Nephron (organoid): ENCODE measurements around the gene ASAP2.

Experiments used
- H3K27ac Mint-ChIP-seq, 3 experiments: 2 replicates each; pipeline ENCODE4 v1.8.0; 2020; ENCODE audit warnings: mixed read lengths in 3 of 3, mild to moderate bottlenecking in 2 of 3, moderate library complexity in 1 of 3
- H3K27me3 Mint-ChIP-seq: 2 replicates; pipeline ENCODE4 v1.8.0; 2021; ENCODE audit warnings: low read depth, mild to moderate bottlenecking, moderate library complexity, mixed read lengths
- H3K36me3 Mint-ChIP-seq: 2 replicates; pipeline ENCODE4 v1.8.0; 2020; ENCODE audit warnings: low read depth, mixed read lengths
- H3K4me1 Mint-ChIP-seq: 2 replicates; pipeline ENCODE4 v1.8.0; 2020; ENCODE audit warnings: mixed read lengths
- H3K4me3 Mint-ChIP-seq, 3 experiments: 2 replicates each; pipeline ENCODE4 v1.8.0; 2020; ENCODE audit warnings: mild to moderate bottlenecking in 3 of 3, mixed read lengths in 3 of 3, moderate library complexity in 2 of 3
- H3K9me3 Mint-ChIP-seq: 2 replicates; pipeline ENCODE4 v1.8.0; 2020; ENCODE audit warnings: mixed read lengths
- CTCF ChIP-seq, 3 experiments: fragments of 200-600 bp; sonication (generic); IDR thresholded peaks; one replicate each; pipeline ENCODE4 v1.5.0; 2021; ENCODE audit warnings: antibody characterized with exemption in 3 of 3; ENCODE audit not compliant: unreplicated experiment in 3 of 3

ASAP2 gene

GRCh38 chr2:9256147-9256546, 49.5 kb downstream of the ASAP2 start:
- Mint-ChIP-seq H3K27me3 (peaks cover 3% of the 10 kb centered on the region), H3K4me3 (no peak overlapping the region), H3K36me3 (peaks cover 3% of the 10 kb centered on the region), H3K4me1 (peaks cover 68% of the 10 kb centered on the region), H3K27ac (peak overlapping the region; percentile 48 to 96 (median 70)), H3K9me3 (no peaks in the 10 kb centered on the region)
- no peak for TF ChIP-seq CTCF (IDR thresholded peaks at IDR 0.05; ENCODE audit: unreplicated experiment in 3 of 3)

GRCh38 chr2:9256570-9257043, 50.0 kb downstream of the ASAP2 start:
- Mint-ChIP-seq H3K4me3 (no peak overlapping the region), H3K27me3 (peaks cover 3% of the 10 kb centered on the region), H3K36me3 (peaks cover 3% of the 10 kb centered on the region), H3K27ac (peak overlapping the region; percentile 70 to 96 (median 79)), H3K4me1 (peaks cover 68% of the 10 kb centered on the region), H3K9me3 (no peaks in the 10 kb centered on the region)
- no peak for TF ChIP-seq CTCF (IDR thresholded peaks at IDR 0.05; ENCODE audit: unreplicated experiment in 3 of 3)

- Mint-ChIP-seq H3K27me3 (peaks cover 3% of the 10 kb centered on the region), H3K4me1 (peaks cover 74% of the 10 kb centered on the region), H3K27ac (peak overlapping the region; percentile 92 to 96 (median 94)), H3K4me3 (peak overlapping the region; percentile 42 to 74 (median 60)), H3K9me3 (no peaks in the 10 kb centered on the region), H3K36me3 (peaks cover 2% of the 10 kb centered on the region)
- TF ChIP-seq CTCF (IDR thresholded peaks at IDR 0.05; ENCODE audit: unreplicated experiment in 3 of 3) = no peak
These were observed 51.9 kb downstream of the ASAP2 start for GRCh38 chr2:9258501-9258900.

- Mint-ChIP-seq H3K27ac (peak overlapping the region; percentile 92 to 96 (median 94)), H3K4me3 (peak overlapping the region; percentile 42 to 74 (median 60)), H3K9me3 (no peaks in the 10 kb centered on the region), H3K27me3 (peaks cover 3% of the 10 kb centered on the region), H3K4me1 (peaks cover 75% of the 10 kb centered on the region), H3K36me3 (no peaks in the 10 kb centered on the region)
- no peak for TF ChIP-seq CTCF (IDR thresholded peaks at IDR 0.05; ENCODE audit: unreplicated experiment in 3 of 3)
These were observed 52.4 kb downstream of the ASAP2 start for GRCh38 chr2:9258953-9259399.

- Mint-ChIP-seq H3K4me3 (no peak overlapping the region), H3K36me3 (no peaks in the 10 kb centered on the region), H3K4me1 (peaks cover 82% of the 10 kb centered on the region), H3K27me3 (peaks cover 3% of the 10 kb centered on the region), H3K9me3 (no peaks in the 10 kb centered on the region), H3K27ac (peak overlapping the region; percentile 84 to 96 (median 94))
- TF ChIP-seq CTCF (IDR thresholded peaks at IDR 0.05; ENCODE audit: unreplicated experiment in 3 of 3) = no peak
These were observed 53.9 kb downstream of the ASAP2 start for GRCh38 chr2:9260464-9260918.

- peak overlapping the region; percentile 84 to 96 (median 94) for H3K27ac Mint-ChIP-seq
- peak overlapping the region in 2 of 3 experiments; percentile 25 to 26 for H3K4me3 Mint-ChIP-seq
- no peaks in the 10 kb centered on the region for H3K9me3 Mint-ChIP-seq
- H3K4me1 Mint-ChIP-seq = peaks cover 75% of the 10 kb centered on the region
- no peak for TF ChIP-seq CTCF (IDR thresholded peaks at IDR 0.05; ENCODE audit: unreplicated experiment in 3 of 3)
- H3K36me3 Mint-ChIP-seq = no peaks in the 10 kb centered on the region
- peaks cover 3% of the 10 kb centered on the region for H3K27me3 Mint-ChIP-seq
These were observed 54.7 kb downstream of the ASAP2 start for GRCh38 chr2:9261231-9261883.
